A172 (cell line): ENCODE results near the gene MAPK1. TPM values are rescaled to one million over a fixed set of nuclear protein-coding genes. Genes with fewer than 3 reads are reported as not detected.
"Not testable (repeated sequence)": the region's sequence is repeated elsewhere in the genome, so short reads cannot be mapped to it uniquely, and the experiment has no call there.

ENCODE experiments used
- DNase-seq: peaks from one replicate; pipeline ENCODE4 v3.0.0-alpha.2; 2015; ENCODE audit warnings: low spot score
- total RNA-seq: library from RNA; depleted of rRNA; stranded (reverse); fragments of >200 nt; shearing (Covaris generic); gene quantifications from 2 replicates; pipeline ENCODE4 v1.2.3, GENCODE V29; 2014

MAPK1 gene
- total RNA-seq, 1 experiment from 2014 or later: 41.2 TPM

GRCh38 chr22:21790849-21791610 is 76.4 kb downstream of the MAPK1 start:
- not testable (repeated sequence) for DNase-seq

- no peak for DNase-seq
These were observed 77.1 kb downstream of the MAPK1 start for GRCh38 chr22:21790359-21790758.

GRCh38 chr22:21787565-21787964 is 79.9 kb downstream of the MAPK1 start:
- not testable (repeated sequence) for DNase-seq

GRCh38 chr22:21780259-21780658 is 87.2 kb downstream of the MAPK1 start:
- DNase-seq: no peak

DNA sequence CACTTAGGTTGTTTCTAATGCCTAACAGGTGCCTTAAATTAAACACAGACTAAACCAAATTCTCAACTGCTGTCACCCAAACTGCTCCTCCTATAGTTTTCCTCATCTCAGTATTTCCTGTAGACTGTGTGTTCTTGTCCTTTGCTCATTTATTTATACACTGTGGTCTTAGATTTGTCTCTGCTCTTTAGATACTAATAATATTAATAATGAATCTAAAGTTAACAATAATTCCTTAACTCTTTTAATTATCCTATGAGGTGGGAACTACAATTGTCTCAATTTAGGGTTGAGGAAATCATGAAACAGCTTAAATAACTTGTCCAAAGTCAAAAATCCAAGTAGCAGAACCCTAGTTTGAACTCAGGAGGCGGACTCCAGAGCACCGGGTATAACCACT is 88.0 kb downstream of the MAPK1 start:
- DNase-seq: no peak

DNA sequence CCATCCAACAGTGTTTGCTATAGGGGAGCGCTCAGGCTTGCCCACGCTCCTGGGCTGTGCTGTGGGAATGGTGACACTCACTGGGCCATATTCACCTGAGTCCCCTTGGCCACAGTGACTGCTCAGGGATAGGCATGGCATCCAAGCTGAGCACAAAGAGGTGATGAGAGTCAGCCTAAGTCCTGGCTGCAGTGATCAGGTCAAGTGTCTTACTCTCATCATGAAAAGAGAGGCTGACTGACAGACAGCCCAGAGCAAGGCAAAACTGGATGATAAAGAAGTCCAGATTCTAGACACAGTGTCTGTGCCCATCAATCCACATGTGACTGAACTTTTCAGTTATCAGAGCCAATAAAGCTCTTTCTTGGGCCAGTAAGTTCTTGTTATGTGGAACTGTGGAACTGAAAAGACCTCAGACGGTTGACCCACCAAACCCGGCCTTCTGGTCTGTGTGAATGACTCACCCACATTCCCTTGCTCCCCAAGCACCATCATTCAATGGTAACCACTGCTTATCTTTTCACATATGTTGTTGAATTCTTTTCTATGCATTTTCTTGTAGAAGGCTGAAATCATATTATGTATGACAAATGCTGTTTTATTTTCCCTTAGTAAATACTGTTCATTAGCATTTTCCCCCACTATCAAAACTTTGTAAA is 88.6 kb downstream of the MAPK1 start:
- DNase-seq: peak; percentile 50

GRCh38 chr22:21771631-21771976 is 95.8 kb downstream of the MAPK1 start:
- DNase-seq: no peak

- DNase-seq: no peak
These were observed 99.0 kb downstream of the MAPK1 start for GRCh38 chr22:21768435-21768834.

DNA sequence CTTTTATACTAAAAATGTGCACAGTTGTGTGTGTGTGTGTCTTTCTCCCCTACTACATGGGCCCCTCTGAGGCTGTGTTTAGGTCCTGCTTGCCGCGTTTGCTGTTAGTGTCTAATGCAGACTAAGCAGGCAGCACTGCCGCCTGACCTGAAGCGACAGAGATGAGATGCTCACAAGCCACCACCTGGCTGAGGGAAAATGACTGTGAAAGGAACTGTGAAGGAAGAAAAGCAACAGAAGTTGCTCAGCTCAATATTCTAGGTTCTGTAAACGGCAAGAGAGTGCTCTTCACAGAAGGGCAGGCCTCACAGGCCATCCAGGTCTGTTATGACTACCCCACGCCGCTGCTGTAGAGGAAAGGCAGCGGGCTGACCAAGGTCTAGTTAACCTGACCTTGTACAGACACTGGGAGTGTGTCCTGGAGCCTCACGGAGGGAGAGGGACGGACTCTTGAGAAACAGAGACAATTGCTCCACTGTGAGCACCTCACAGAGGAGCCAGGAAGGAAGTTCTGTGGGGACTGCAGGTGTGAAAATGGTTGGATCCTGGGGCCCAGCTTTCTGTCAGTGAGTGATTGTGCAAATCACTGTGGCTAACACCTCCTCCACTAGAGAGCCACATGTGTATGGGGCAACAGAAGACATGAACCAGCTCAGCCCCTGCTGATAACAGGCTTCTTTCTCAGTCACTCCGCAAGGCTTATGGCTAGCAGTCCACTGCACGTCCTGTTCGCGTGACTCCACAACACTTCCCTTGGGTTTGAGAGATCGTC is 100.6 kb downstream of the MAPK1 start:
- no peak for DNase-seq

- DNase-seq: no peak
These were observed 101.4 kb downstream of the MAPK1 start for GRCh38 chr22:21765909-21766529.

DNA sequence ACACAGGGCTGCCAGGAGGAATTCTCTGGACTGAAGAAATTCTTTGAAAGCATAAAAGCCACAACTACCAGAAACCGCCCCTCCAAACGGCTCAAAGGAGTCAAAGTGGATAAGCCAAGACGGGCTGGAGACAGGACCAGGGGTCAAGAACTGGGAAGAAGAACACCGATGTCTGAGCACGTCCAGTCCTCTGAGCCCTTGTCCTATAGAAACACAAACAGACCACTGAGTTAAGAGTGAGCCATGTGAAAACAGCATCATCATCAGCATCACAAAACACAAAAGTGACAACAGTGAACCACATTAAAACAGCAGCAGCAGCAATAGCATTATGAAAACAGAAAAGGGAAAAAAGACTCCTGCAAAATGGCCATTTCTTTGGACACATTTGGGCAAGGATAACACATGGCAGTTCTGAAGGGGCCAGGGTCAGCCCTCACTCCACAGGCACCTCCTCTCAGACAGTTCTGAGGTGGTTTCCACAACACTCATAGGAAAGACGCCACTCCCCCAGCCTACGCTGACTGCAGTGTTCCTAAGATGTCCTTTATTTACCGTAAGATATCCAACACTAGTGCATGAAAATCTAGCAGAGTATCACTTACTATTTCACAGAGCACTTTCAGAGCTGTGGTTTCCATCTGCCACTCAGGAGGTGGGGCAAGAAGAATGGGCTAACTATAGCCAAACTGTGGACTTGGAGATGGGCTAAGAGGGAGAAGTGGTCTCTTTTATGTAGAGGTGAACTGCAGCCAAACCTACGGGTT is 103.2 kb downstream of the MAPK1 start:
- DNase-seq: no peak

DNA sequence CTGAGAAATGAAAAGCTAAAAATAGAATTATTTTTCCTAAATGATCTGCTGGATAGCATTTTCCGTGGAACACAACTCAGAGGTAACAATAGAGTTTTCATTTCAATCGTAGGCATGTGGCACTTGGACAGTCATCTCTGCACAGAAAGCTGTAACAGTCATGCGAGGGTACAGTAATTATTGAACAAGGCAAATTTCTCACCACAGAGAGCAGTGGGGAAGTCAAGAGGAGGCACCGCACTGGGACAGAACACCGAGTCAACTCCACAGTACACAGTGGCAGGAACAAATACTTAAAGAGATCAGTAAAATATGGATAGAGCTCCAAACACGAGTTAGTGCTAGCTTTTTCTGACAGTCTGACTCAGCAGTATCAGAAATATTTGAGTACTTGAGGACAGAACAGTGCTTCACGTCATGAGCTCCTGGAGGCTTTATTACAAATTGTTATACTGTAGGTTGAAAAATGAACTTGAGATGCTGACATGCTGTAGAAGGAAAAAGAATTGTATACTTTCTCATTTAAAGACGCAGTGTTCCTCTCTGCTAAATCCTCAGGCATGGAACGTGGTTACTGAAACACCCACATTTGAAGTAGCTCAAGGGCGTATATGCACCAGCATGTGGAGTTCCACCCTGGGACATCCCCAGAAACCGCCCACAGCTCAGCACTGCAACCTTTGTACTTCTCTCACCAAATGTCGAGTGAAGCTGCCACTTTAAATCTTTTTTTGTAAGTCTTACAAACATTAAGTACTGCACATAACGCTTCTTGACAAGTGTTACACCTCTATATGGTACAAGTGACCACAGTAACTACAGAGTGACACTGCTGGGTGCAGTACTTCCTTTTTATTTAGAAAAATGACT is 104.5 kb downstream of the MAPK1 start:
- no peak for DNase-seq

- no peak for DNase-seq
These were observed 105.3 kb downstream of the MAPK1 start for GRCh38 chr22:21761994-21762680.

- DNase-seq: no peak
These were observed 106.4 kb downstream of the MAPK1 start for GRCh38 chr22:21761086-21761485.

- DNase-seq: no peak
These were observed 106.8 kb downstream of the MAPK1 start for GRCh38 chr22:21760640-21761039.

DNA sequence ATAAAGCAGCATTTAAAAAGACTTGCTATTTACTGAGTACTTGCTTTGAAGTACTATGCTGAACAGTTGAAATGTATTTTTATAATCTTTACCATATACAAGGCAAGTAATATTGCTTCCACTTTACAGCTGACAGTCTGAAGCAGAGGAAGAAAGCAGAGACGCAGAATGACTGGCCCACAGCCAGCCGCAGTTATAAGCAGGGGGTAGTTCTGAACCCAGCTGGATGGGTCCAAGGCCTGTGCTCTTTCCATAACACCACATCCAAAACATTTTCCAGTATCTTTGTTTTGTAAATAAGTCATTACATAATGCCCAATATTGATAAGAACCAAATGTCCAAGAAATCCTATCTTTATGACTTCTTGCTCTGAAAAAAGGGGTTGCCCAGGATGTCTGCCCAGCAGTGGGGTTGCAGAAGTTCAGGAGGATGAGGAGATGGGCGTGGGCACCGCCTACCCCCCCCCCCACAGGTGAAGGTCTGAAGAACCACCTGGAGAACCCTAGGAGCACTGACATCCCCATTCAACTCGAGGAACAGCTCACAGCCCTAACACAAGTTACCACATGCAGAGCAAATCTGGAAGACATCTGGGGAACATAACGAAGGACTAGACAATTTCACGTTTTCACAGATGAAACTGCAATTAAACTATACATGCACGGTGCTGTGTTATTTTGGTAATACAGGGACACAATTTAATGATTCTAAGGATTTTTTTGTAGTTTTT is 107.6 kb downstream of the MAPK1 start:
- DNase-seq: no peak

DNA sequence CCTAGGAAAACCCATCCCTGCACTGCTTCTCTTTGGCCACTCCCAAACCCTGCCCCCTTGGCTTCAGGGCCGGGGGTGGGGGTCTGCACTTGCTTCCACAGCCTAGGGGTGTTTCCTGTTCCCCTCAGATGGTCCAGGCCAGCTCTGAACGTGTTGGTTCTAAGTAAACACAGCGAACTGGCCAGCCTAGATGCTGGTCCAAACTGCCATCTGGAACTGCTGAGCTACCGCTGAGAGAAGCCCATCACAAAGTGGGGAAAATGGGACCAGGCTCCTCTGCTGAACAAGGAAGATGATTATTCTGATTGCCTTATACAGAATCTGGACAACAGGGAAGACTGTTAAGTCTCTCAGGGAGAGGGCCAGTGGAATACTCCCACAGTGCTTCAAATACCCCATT is 108.4 kb downstream of the MAPK1 start:
- no peak for DNase-seq

- DNase-seq: no peak
These were observed 109.2 kb downstream of the MAPK1 start for GRCh38 chr22:21758091-21758864.
